Esophagus squamous epithelium (tissue), 5 donors: ENCODE measurements around the gene MAPK8IP1. TPM values are rescaled to one million over a fixed set of nuclear protein-coding genes. Genes with fewer than 3 reads are reported as not detected.

Experiments
- DNase-seq: peaks from one replicate; lab custom pipeline; 2025; lab: John Stamatoyannopoulos, UW
- H3K27ac ChIP-seq, 4 donors: fragments of 200-600 bp; sonication (generic); one replicate each; pipeline ENCODE4 v1.5.1; 2016 to 2019; ENCODE audit warnings: mild to moderate bottlenecking in 1 of 4
- H3K27me3 ChIP-seq, 4 donors: fragments of 200-600 bp; sonication (generic); 1 replicate in 3 of 4; 2 replicates in 1 of 4; pipeline versions ENCODE4 v1.5.1 to v1.6.0; 2017 to 2021; ENCODE audit warnings: antibody characterized with exemption in 1 of 4
- H3K36me3 ChIP-seq, 3 donors: fragments of 200-600 bp; sonication (generic); one replicate each; pipeline ENCODE4 v1.5.1; 2016 to 2019
- H3K4me1 ChIP-seq, 3 donors: fragments of 200-600 bp; sonication (generic); one replicate each; pipeline ENCODE4 v1.5.1; 2017 to 2019
- H3K4me3 ChIP-seq, 4 donors: fragments of 200-600 bp; sonication (generic); 1 replicate in 3 of 4; 2 replicates in 1 of 4; pipeline ENCODE4 v1.5.1; 2016 to 2019; ENCODE audit warnings: mild to moderate bottlenecking in 2 of 4, moderate library complexity in 1 of 4
- H3K9me3 ChIP-seq, 3 donors: fragments of 200-600 bp; sonication (generic); one replicate each; pipeline ENCODE4 v1.5.1; 2016 to 2019
- CTCF ChIP-seq, 6 experiments: fragments of 450-650 bp in 4 of 6; fragments of 200-600 bp in 2 of 6; sonication (generic) in 2 of 6; IDR thresholded peaks; one replicate each; pipeline ENCODE4 v1.5.1; 2016 to 2019; ENCODE audit warnings: antibody characterized with exemption in 6 of 6, mild to moderate bottlenecking in 4 of 6, moderate library complexity in 4 of 6
- POLR2A ChIP-seq, 4 donors: fragments of 450-650 bp; IDR thresholded peaks; one replicate each; pipeline ENCODE4 v1.6.1; 2017; ENCODE audit warnings: antibody characterized with exemption in 4 of 4, mild to moderate bottlenecking in 4 of 4, moderate library complexity in 3 of 4
- WGBS, 2 donors: methylation state at CpG; one replicate each; pipeline ENCODE4 v1.1.5; 2018; 5-methylcytosine and 5-hydroxymethylcytosine counted together
- intact Hi-C: fragments of 100-400 bp; cut with DNase I; formaldehyde crosslinking; loops from one replicate; pipeline ENCODE4 v1.15.0; 2022
- total RNA-seq, 4 donors: library from RNA; depleted of rRNA; stranded (reverse); fragments of >200 nt; gene quantifications; one replicate each; pipeline ENCODE4 v1.1.0, GENCODE V29; 2016
- donor health status: DM: yes; HTN: yes; CAD: no.

Gene MAPK8IP1
- total RNA-seq, 4 donors from 2014 or later: 0.57 to 4.0 (median 1.3) TPM

GRCh38 chr11:45925550-45925949, 40.1 kb downstream of the MAPK8IP1 start:
- H3K27ac ChIP-seq: no peak overlapping the region
- no peak overlapping the region for H3K4me3 ChIP-seq
- intact Hi-C loops: no loop called here
- no peak for TF ChIP-seq CTCF (IDR thresholded peaks at IDR 0.05)
- no peak for TF ChIP-seq POLR2A (IDR thresholded peaks at IDR 0.05)
- H3K4me1 ChIP-seq: peaks cover 33 to 74% (median 52%) of the 10 kb centered on the region in 3 donors
- no peak for DNase-seq
- peaks cover 0 to 17% (median 0%) of the 10 kb centered on the region in 3 donors for H3K36me3 ChIP-seq
- peaks cover 0 to 42% (median 0%) of the 10 kb centered on the region in 4 donors for H3K27me3 ChIP-seq
- H3K9me3 ChIP-seq: no peaks in the 10 kb centered on the region
- 64 to 69% methylated on average over 3 of the region's 3 CpGs for WGBS, 2 donors

- H3K27ac ChIP-seq: no peak overlapping the region
- intact Hi-C loops: no loop called here
- H3K9me3 ChIP-seq: no peaks in the 10 kb centered on the region
- H3K36me3 ChIP-seq: peaks cover 0 to 17% (median 0%) of the 10 kb centered on the region in 3 donors
- no peak overlapping the region for H3K4me3 ChIP-seq
- H3K27me3 ChIP-seq: peaks cover 0 to 42% (median 0%) of the 10 kb centered on the region in 4 donors
- H3K4me1 ChIP-seq: peaks cover 37 to 74% (median 57%) of the 10 kb centered on the region in 3 donors
- 34 to 51% methylated on average over 5 to 9 of the region's 12 CpGs for WGBS, 2 donors
- no peak for DNase-seq
- TF ChIP-seq CTCF (IDR thresholded peaks at IDR 0.05) (no peak), POLR2A (IDR thresholded peaks at IDR 0.05) (no peak)
These were observed 40.5 kb downstream of the MAPK8IP1 start for GRCh38 chr11:45926001-45926401.

- H3K27ac ChIP-seq: no peak overlapping the region
- intact Hi-C loops: no loop called here
- H3K4me1 ChIP-seq: peaks cover 37 to 74% (median 57%) of the 10 kb centered on the region in 3 donors
- H3K4me3 ChIP-seq: no peak overlapping the region
- DNase-seq: no peak
- H3K27me3 ChIP-seq: peaks cover 0 to 38% (median 0%) of the 10 kb centered on the region in 4 donors
- WGBS, 2 donors: 89% methylated on average over 7 of the region's 12 CpGs; no CpG with 5 or more reads in 1 of the 2 donors
- peaks cover 0 to 21% (median 5%) of the 10 kb centered on the region in 3 donors for H3K36me3 ChIP-seq
- no peaks in the 10 kb centered on the region for H3K9me3 ChIP-seq
- TF ChIP-seq POLR2A (IDR thresholded peaks at IDR 0.05) (no peak), CTCF (IDR thresholded peaks at IDR 0.05) (no peak)
These were observed 41.3 kb downstream of the MAPK8IP1 start for GRCh38 chr11:45926536-45927331.

GRCh38 chr11:45927332-45927683, 41.9 kb downstream of the MAPK8IP1 start:
- H3K4me3 ChIP-seq: no peak overlapping the region
- no peaks in the 10 kb centered on the region for H3K9me3 ChIP-seq
- no peak overlapping the region for H3K27ac ChIP-seq
- intact Hi-C loops: no loop called here
- TF ChIP-seq POLR2A (IDR thresholded peaks at IDR 0.05) (no peak), CTCF (IDR thresholded peaks at IDR 0.05) (no peak)
- H3K4me1 ChIP-seq: peaks cover 37 to 74% (median 51%) of the 10 kb centered on the region in 3 donors
- WGBS, 2 donors: 55 to 80% methylated on average over 4 to 13 of the region's 15 CpGs
- H3K36me3 ChIP-seq: peaks cover 0 to 27% (median 8%) of the 10 kb centered on the region in 3 donors
- DNase-seq: no peak
- H3K27me3 ChIP-seq: peaks cover 0 to 32% (median 0%) of the 10 kb centered on the region in 4 donors
